Stomach (tissue), 9 donors: ENCODE measurements around the gene SYNDIG1. TPM values are rescaled to one million over a fixed set of nuclear protein-coding genes. Genes with fewer than 3 reads are reported as not detected.

Source experiments
- DNase-seq, 2 donors: peaks; one replicate each; pipeline versions ENCODE4 v3.0.0 to v3.0.0-alpha.2; 2013 to 2019
- H3K27ac ChIP-seq, 5 donors: fragments of 200-600 bp in 4 of 5; sonication (generic) in 4 of 5; one replicate each; pipeline ENCODE4 v1.5.1; 2013 to 2019; ENCODE audit warnings: mild to moderate bottlenecking in 1 of 5, moderate library complexity in 1 of 5
- H3K27me3 ChIP-seq, 3 donors: fragments of 200-600 bp; sonication (generic); one replicate each; pipeline ENCODE4 v1.5.1; 2017 to 2019; ENCODE audit warnings: mixed run types in 1 of 3
- H3K36me3 ChIP-seq, 4 donors: fragments of 200-600 bp; sonication (generic); 1 replicate in 3 of 4; 2 replicates in 1 of 4; pipeline ENCODE4 v1.5.1; 2016 to 2019
- H3K4me1 ChIP-seq, 4 donors: fragments of 200-600 bp; sonication (generic); one replicate each; pipeline ENCODE4 v1.5.1; 2016 to 2019
- H3K4me3 ChIP-seq, 4 donors: fragments of 200-600 bp; sonication (generic) in 3 of 4; one replicate each; pipeline ENCODE4 v1.5.1; 2016 to 2019; ENCODE audit warnings: mild to moderate bottlenecking in 1 of 4
- H3K9me3 ChIP-seq, 4 donors: fragments of 200-600 bp; sonication (generic); one replicate each; pipeline ENCODE4 v1.5.1; 2016 to 2019
- CTCF ChIP-seq, 7 experiments: fragments of 450-650 bp in 4 of 7; fragments of 200-600 bp in 3 of 7; sonication (generic) in 3 of 7; IDR thresholded peaks; one replicate each; pipeline ENCODE4 v1.5.1; 2016 to 2019; ENCODE audit warnings: antibody characterized with exemption in 7 of 7, control low read depth in 2 of 7, mild to moderate bottlenecking in 1 of 7
- EP300 ChIP-seq: sonication (generic); formaldehyde crosslinking; IDR thresholded peaks from one replicate; pipeline ENCODE4 v1.6.1; 2017; ENCODE audit warnings: antibody characterized with exemption
- POLR2A ChIP-seq, 4 donors: fragments of 450-650 bp; IDR thresholded peaks; one replicate each; pipeline ENCODE4 v1.6.1; 2016; ENCODE audit warnings: antibody characterized with exemption in 4 of 4, control low read depth in 2 of 4, mild to moderate bottlenecking in 1 of 4, moderate library complexity in 1 of 4
- POLR2AphosphoS5 ChIP-seq, 3 donors: sonication (generic); formaldehyde crosslinking; IDR thresholded peaks; one replicate each; pipeline ENCODE4 v1.6.1; 2016; ENCODE audit warnings: antibody characterized with exemption in 3 of 3
- WGBS, 5 donors: extraction: QIAGEN DNeasy Blood & Tissue Kit in 3 of 5; methylation state at CpG; one replicate each; pipeline versions ENCODE4 v1.1.5 to v1.1.7; 2013 to 2018; 5-methylcytosine and 5-hydroxymethylcytosine counted together
- intact Hi-C: fragments of 100-400 bp; cut with DNase I; formaldehyde crosslinking; loops from one replicate; pipeline ENCODE4 v1.15.1; 2023; ENCODE audit warnings: low total_unique reads
- polyA plus RNA-seq, 3 donors: library from polyadenylated mRNA; stranded (reverse); fragments of 200-250 nt; gene quantifications; one replicate each; pipeline ENCODE4 v1.2.3, GENCODE V29; 2013
- total RNA-seq, 5 donors: library from RNA; depleted of rRNA; stranded (reverse); fragments of >200 nt; gene quantifications; one replicate each; pipeline versions ENCODE4 v1.1.0 to v1.2.3, GENCODE V29; 2014 to 2016
- donor health status: healthy with polysubstance abuse.
- donor health status: Bipolar disorder and iron deficiency.
- donor health status: healthy.

SYNDIG1 gene
- total and polyA plus RNA-seq, 8 donors: 0.29 to 2.0 (median 0.89) TPM; not detected in 4

- TF ChIP-seq POLR2A (IDR thresholded peaks at IDR 0.05) (no peak), CTCF (IDR thresholded peaks at IDR 0.05) (no peak), EP300 (no peak), POLR2AphosphoS5 (IDR thresholded peaks at IDR 0.05) (no peak)
- WGBS, 5 donors: 82 to 92% (median 88%) methylated on average over 13 of the region's 13 CpGs
- Histone ChIP-seq H3K36me3 (no peaks in the 10 kb centered on the region), H3K4me3 (no peak overlapping the region), H3K4me1 (peaks cover 0 to 5% (median 0%) of the 10 kb centered on the region in 4 donors), H3K27me3 (no peaks in the 10 kb centered on the region), H3K9me3 (no peaks in the 10 kb centered on the region), H3K27ac (no peak overlapping the region)
- DNase-seq: peak in 1 of 2 donors; percentile 20
- intact Hi-C loops: no loop called here
These were observed 195.8 kb downstream of the SYNDIG1 start for GRCh38 chr20:24665196-24665595.

GRCh38 chr20:24665741-24666191 lies 196.3 kb downstream of the SYNDIG1 start:
- Histone ChIP-seq H3K36me3 (no peaks in the 10 kb centered on the region), H3K4me1 (peaks cover 0 to 5% (median 0%) of the 10 kb centered on the region in 4 donors), H3K9me3 (no peaks in the 10 kb centered on the region), H3K27ac (no peak overlapping the region), H3K27me3 (no peaks in the 10 kb centered on the region), H3K4me3 (no peak overlapping the region)
- DNase-seq: peak in 1 of 2 donors; percentile 3
- TF ChIP-seq POLR2AphosphoS5 (IDR thresholded peaks at IDR 0.05) (no peak), EP300 (no peak), CTCF (IDR thresholded peaks at IDR 0.05) (no peak), POLR2A (IDR thresholded peaks at IDR 0.05) (no peak)
- WGBS, 5 donors: 87 to 95% (median 92%) methylated on average over 15 of the region's 15 CpGs
- intact Hi-C loops: no loop called here

- TF ChIP-seq EP300: no peak
- TF ChIP-seq POLR2AphosphoS5 (IDR thresholded peaks at IDR 0.05): no peak
- no peak for TF ChIP-seq POLR2A (IDR thresholded peaks at IDR 0.05)
- TF ChIP-seq CTCF (IDR thresholded peaks at IDR 0.05): no peak
- intact Hi-C loops: no loop called here
- WGBS, 5 donors: 87 to 96% (median 93%) methylated on average over 7 of the region's 7 CpGs
- Histone ChIP-seq H3K27ac (no peak overlapping the region), H3K4me1 (peaks cover 0 to 3% (median 0%) of the 10 kb centered on the region in 4 donors), H3K27me3 (no peaks in the 10 kb centered on the region), H3K4me3 (no peak overlapping the region), H3K36me3 (no peaks in the 10 kb centered on the region), H3K9me3 (no peaks in the 10 kb centered on the region)
- no peak for DNase-seq
These were observed 198.4 kb downstream of the SYNDIG1 start for GRCh38 chr20:24667689-24668383.

GRCh38 chr20:24668384-24668702 lies 198.9 kb downstream of the SYNDIG1 start:
- TF ChIP-seq POLR2A (IDR thresholded peaks at IDR 0.05): no peak
- TF ChIP-seq CTCF (IDR thresholded peaks at IDR 0.05): no peak
- no peak for TF ChIP-seq POLR2AphosphoS5 (IDR thresholded peaks at IDR 0.05)
- no peak for TF ChIP-seq EP300
- no peaks in the 10 kb centered on the region for H3K9me3 ChIP-seq
- 80 to 94% (median 92%) methylated on average over 5 to 9 of the region's 9 CpGs for WGBS, 5 donors
- intact Hi-C loops: no loop called here
- H3K36me3 ChIP-seq: no peaks in the 10 kb centered on the region
- H3K4me3 ChIP-seq: no peak overlapping the region
- H3K4me1 ChIP-seq: no peaks in the 10 kb centered on the region
- DNase-seq: no peak
- no peak overlapping the region for H3K27ac ChIP-seq
- H3K27me3 ChIP-seq: no peaks in the 10 kb centered on the region
